Osteocyte (in vitro differentiated cells): Measurements from ENCODE around the gene PSAPL1. TPM values are rescaled to one million over a fixed set of nuclear protein-coding genes. Genes with fewer than 3 reads are reported as not detected.

Experiments used
- DNase-seq: peaks from one replicate; pipeline ENCODE4 v3.0.0; 2021; ENCODE audit warnings: mixed read lengths; ENCODE audit not compliant: unreplicated experiment; ENCODE audit errors: extremely low spot score
- H3K27ac Mint-ChIP-seq: one replicate; pipeline ENCODE4 v1.8.0; 2021; ENCODE audit warnings: mild to moderate bottlenecking, mixed read lengths; ENCODE audit not compliant: unreplicated experiment
- H3K27me3 Mint-ChIP-seq: one replicate; pipeline ENCODE4 v1.8.0; 2021; ENCODE audit warnings: mixed read lengths; ENCODE audit not compliant: unreplicated experiment
- H3K36me3 Mint-ChIP-seq: one replicate; pipeline ENCODE4 v1.8.0; 2021; ENCODE audit warnings: mixed read lengths; ENCODE audit not compliant: unreplicated experiment
- H3K4me1 Mint-ChIP-seq: one replicate; pipeline ENCODE4 v1.8.0; 2021; ENCODE audit warnings: mixed read lengths; ENCODE audit not compliant: unreplicated experiment
- H3K4me3 Mint-ChIP-seq: one replicate; pipeline ENCODE4 v1.8.0; 2021; ENCODE audit warnings: mild to moderate bottlenecking, moderate library complexity, mixed read lengths; ENCODE audit not compliant: unreplicated experiment
- H3K9me3 Mint-ChIP-seq: one replicate; pipeline ENCODE4 v1.8.0; 2021; ENCODE audit warnings: mixed read lengths; ENCODE audit not compliant: unreplicated experiment
- CTCF ChIP-seq: fragments of 200-600 bp; sonication (generic); IDR thresholded peaks from 2 replicates; pipeline ENCODE4 v1.5.0; 2021; ENCODE audit warnings: antibody characterized with exemption, mild to moderate bottlenecking, moderate library complexity
- microRNA-seq: library from miRNA; unstranded; fragments of <30 nt; microRNA quantifications from one replicate; pipeline ENCODE4 v1.1.0, GENCODE V29; 2020; ENCODE audit not compliant: unreplicated experiment
- total RNA-seq: library from RNA; stranded (reverse); gene quantifications from 2 replicates; pipeline ENCODE4 v1.2.1, GENCODE V29; 2021

PSAPL1 gene
- total RNA-seq, 1 donor from 2014 or later, result not detected

GRCh38 chr4:7381890-7382633 is 52.7 kb downstream of the PSAPL1 start:
- no peak overlapping the region for H3K27ac Mint-ChIP-seq
- DNase-seq, result no peak
- H3K4me3 Mint-ChIP-seq, result no peak overlapping the region
- no peaks in the 10 kb centered on the region for H3K4me1 Mint-ChIP-seq
- H3K27me3 Mint-ChIP-seq, result peaks cover 23% of the 10 kb centered on the region
- no peaks in the 10 kb centered on the region for H3K36me3 Mint-ChIP-seq
- TF ChIP-seq CTCF, result no peak
- H3K9me3 Mint-ChIP-seq, result no peaks in the 10 kb centered on the region

- TF ChIP-seq CTCF, result no peak
- Mint-ChIP-seq H3K27ac (no peak overlapping the region), H3K4me1 (no peaks in the 10 kb centered on the region), H3K27me3 (peaks cover 28% of the 10 kb centered on the region), H3K4me3 (no peak overlapping the region), H3K36me3 (no peaks in the 10 kb centered on the region), H3K9me3 (no peaks in the 10 kb centered on the region)
- DNase-seq, result no peak
Observed at GRCh38 chr4:7381221-7381889, 53.4 kb downstream of the PSAPL1 start.

Small RNA genes lying within 50 kb of the gene (microRNA-seq; reads per million reads assigned to microRNA genes)
- not detected for gene MIR4274

Other genes with a start within 250 kb of the PSAPL1 start
- 3.0 and 6.7 TPM in 2 replicates for gene SORCS2, start 242.4 kb downstream of the PSAPL1 start, total RNA-seq